Activated CD4-positive, alpha-beta T cell treated with anti-CD3 and anti-CD28 coated beads, Interleukin-2, amount 50 U/mL, for 24 hours (primary cell): ENCODE measurements around the gene PRSS1.
"Not testable (repeated sequence)": the region's sequence is repeated elsewhere in the genome, so short reads cannot be mapped to it uniquely, and the experiment has no call there.

Experiments used
- DNase-seq, 2 donors: peaks; one replicate each; pipeline ENCODE4 v3.0.0-alpha.2; 2020; ENCODE audit warnings: low read depth in 1 of 2, low spot score in 1 of 2

PRSS1 gene

GRCh38 chr7:142749218-142749993 is at the start of gene PRSS1:
Gene PRSS1 (plus strand): TSS chr7:142749472. CDS start chr7:142749485, 13 bp downstream.
- no peak for DNase-seq

GRCh38 chr7:142700935-142701334 is 48.3 kb upstream of the PRSS1 start:
- not testable (repeated sequence) for DNase-seq

- no peak for DNase-seq
These were observed 45.5 kb upstream of the PRSS1 start for GRCh38 chr7:142703655-142704305.

GRCh38 chr7:142708726-142709125 is 40.5 kb upstream of the PRSS1 start:
- not testable (repeated sequence) for DNase-seq

- no peak for DNase-seq
These were observed 39.4 kb upstream of the PRSS1 start for GRCh38 chr7:142709921-142710320.

- DNase-seq: no peak
These were observed 38.1 kb upstream of the PRSS1 start for GRCh38 chr7:142711196-142711595.

DNA sequence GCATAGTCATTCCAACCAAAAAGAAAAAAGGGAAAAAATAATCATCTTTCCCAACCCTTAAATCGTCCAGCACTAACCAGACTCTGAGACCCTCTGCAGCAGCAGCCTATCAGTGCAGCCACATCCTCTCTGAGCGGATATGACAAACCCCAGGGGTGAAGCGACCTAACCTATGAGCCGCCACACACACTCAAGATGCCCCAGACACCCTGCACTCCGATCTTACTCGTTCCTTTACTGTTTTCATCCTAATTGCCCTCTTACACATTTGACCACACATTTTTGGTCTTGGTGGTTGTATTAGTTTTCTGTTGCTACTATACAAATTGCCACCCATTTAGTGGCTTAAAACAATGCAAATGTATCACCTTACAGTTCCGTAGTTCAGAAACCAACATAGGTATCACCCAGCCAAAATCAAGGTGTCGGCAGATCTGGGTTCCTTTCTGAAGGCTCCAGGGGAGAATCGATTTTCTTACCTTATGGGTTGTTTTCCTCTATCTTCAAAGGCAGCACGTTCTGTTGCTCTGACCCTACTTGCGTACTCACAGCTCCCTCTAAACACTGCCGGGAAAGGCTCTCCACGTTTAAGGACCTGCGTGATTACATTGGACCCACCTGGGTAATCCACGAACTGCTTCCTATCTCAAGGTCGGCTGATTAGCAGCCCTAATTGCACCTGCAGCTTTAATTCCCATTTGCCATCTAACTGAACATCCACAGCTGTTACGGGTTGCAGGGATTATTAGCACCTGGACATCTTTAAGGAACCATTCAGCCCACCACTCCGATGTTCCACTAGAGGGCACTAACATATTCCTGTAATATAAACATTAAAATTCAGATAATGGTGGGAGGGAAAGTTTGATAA is 37.3 kb upstream of the PRSS1 start:
- DNase-seq: no peak

- no peak for DNase-seq
These were observed 36.7 kb upstream of the PRSS1 start for GRCh38 chr7:142712617-142712957.

GRCh38 chr7:142714375-142714774 is 34.9 kb upstream of the PRSS1 start:
- DNase-seq: no peak

DNA sequence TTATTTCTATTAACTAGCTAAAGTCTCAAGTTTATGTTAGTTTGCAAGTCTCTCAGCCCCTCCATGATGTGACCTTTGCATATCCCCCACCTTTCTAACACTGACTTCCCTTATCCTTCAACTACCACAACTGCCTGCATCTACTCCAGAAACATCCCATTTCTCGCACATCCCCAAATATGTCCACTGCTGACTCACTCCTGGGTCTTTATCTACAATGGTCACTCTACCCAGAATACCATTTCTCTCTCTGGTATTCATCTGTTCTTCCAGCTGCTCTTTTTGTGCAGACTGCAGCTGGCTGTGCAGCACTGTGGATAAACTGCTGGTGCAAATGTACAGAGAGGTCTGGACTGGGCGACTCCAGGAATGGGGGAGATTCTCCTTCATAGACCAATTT is 32.7 kb upstream of the PRSS1 start:
- DNase-seq: no peak

- no peak for DNase-seq
These were observed 31.8 kb upstream of the PRSS1 start for GRCh38 chr7:142717453-142717852.

GRCh38 chr7:142718313-142718712 is 31.0 kb upstream of the PRSS1 start:
- DNase-seq: no peak

GRCh38 chr7:142720172-142720773 is 29.0 kb upstream of the PRSS1 start:
- no peak for DNase-seq

DNA sequence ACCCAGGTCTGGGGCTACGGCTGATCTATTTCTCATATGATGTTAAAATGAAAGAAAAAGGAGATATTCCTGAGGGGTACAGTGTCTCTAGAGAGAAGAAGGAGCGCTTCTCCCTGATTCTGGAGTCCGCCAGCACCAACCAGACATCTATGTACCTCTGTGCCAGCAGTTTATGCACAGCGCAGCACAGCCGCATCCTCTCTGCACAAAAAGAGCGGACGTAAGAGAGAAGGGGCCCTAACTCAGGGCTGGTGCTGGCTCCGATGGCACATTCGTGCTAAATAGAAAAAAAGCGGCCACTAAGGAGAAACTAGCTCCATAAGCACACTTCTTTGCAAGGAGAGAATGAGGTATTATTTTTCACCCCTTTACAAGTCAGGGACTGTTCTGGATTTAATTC is 28.3 kb upstream of the PRSS1 start:
- no peak for DNase-seq

- DNase-seq: no peak
These were observed 27.0 kb upstream of the PRSS1 start for GRCh38 chr7:142722248-142722794.

GRCh38 chr7:142733271-142733670 is 16.0 kb upstream of the PRSS1 start:
- DNase-seq: no peak

- no peak for DNase-seq
These were observed 9.3 kb upstream of the PRSS1 start for GRCh38 chr7:142739923-142740492.

GRCh38 chr7:142740786-142741185 is 8.5 kb upstream of the PRSS1 start:
- no peak for DNase-seq

DNA sequence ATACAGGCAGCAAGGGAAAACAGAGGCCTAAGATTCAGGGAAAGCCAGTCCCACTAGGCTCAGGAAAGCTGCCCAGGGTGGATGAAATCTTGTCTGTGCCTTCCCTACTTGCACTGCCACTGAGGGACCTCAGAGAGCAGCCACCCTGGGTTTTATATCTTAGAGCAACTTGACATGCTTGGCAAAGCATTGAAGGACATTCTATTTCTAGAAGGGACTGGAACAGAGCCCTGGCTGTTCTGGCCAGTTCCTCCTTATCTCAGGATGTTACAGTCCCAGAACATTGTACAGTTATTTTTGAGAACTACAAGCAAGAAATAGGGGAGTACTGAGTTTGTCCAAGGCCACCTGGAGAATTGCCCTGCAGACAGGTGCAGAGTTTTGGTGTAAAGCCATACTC is 7.3 kb upstream of the PRSS1 start:
- not testable (repeated sequence) for DNase-seq

GRCh38 chr7:142745091-142745635 is 4.1 kb upstream of the PRSS1 start:
- no peak for DNase-seq

GRCh38 chr7:142745745-142746144 is 3.5 kb upstream of the PRSS1 start:
- no peak for DNase-seq
